Esophagus muscularis mucosa (tissue), 4 donors: ENCODE data around the gene AKAP6. TPM values are rescaled to one million over a fixed set of nuclear protein-coding genes. Genes with fewer than 3 reads are reported as not detected.

ENCODE experiments used
- DNase-seq: peaks from one replicate; pipeline ENCODE4 v3.0.0-alpha.2; 2017; ENCODE audit errors: extremely low spot score
- H3K27ac ChIP-seq, 4 donors: fragments of 200-600 bp; sonication (generic); replicated peaks in 1 of 4; 1 replicate in 3 of 4; 2 replicates in 1 of 4; pipeline ENCODE4 v1.5.1; 2016 to 2019; ENCODE audit warnings: mild to moderate bottlenecking in 1 of 4
- H3K27me3 ChIP-seq, 4 donors: fragments of 200-600 bp; sonication (generic); one replicate each; pipeline versions ENCODE4 v1.5.1 to v1.6.0; 2016 to 2019
- H3K36me3 ChIP-seq, 4 donors: fragments of 200-600 bp; sonication (generic); one replicate each; pipeline ENCODE4 v1.5.1; 2016 to 2019
- H3K4me1 ChIP-seq, 4 donors: fragments of 200-600 bp; sonication (generic); one replicate each; pipeline ENCODE4 v1.5.1; 2016 to 2019
- H3K4me3 ChIP-seq, 4 donors: fragments of 200-600 bp; sonication (generic); 1 replicate in 2 of 4; 2 replicates in 2 of 4; pipeline ENCODE4 v1.5.1; 2016 to 2019; ENCODE audit warnings: mild to moderate bottlenecking in 4 of 4, moderate library complexity in 1 of 4
- H3K9me3 ChIP-seq, 4 donors: fragments of 200-600 bp; sonication (generic); 1 replicate in 3 of 4; 2 replicates in 1 of 4; pipeline ENCODE4 v1.5.1; 2016 to 2019
- EP300 ChIP-seq: sonication (generic); formaldehyde crosslinking; IDR thresholded peaks from one replicate; pipeline ENCODE4 v1.6.1; 2017; ENCODE audit warnings: antibody characterized with exemption
- POLR2A ChIP-seq: fragments of 450-650 bp; IDR thresholded peaks from one replicate; pipeline ENCODE4 v1.6.1; 2017; ENCODE audit warnings: antibody characterized with exemption, moderate library complexity, mild to moderate bottlenecking, low read depth
- POLR2AphosphoS5 ChIP-seq, 2 donors: sonication (generic); formaldehyde crosslinking; IDR thresholded peaks; one replicate each; pipeline ENCODE4 v1.6.1; 2017; ENCODE audit warnings: antibody characterized with exemption in 2 of 2
- WGBS: methylation state at CpG from one replicate; pipeline ENCODE4 v1.1.5; 2018; 5-methylcytosine and 5-hydroxymethylcytosine counted together
- intact Hi-C: fragments of 100-400 bp; cut with DNase I; formaldehyde crosslinking; loops from one replicate; pipeline ENCODE4 v1.15.1; 2023
- total RNA-seq, 4 donors: library from RNA; depleted of rRNA; stranded (reverse); fragments of >200 nt; gene quantifications; one replicate each; pipeline versions ENCODE4 v1.1.0 to v1.2.1, GENCODE V29; 2016
- TF ChIP-seq, protein P1 (sequence below), 3 experiments: fragments of 200-600 bp in 2 of 3; fragments of 450-650 bp in 1 of 3; sonication (generic) in 2 of 3; IDR thresholded peaks; one replicate each; pipeline ENCODE4 v1.5.1; 2017 to 2019; ENCODE audit warnings: antibody characterized with exemption in 3 of 3, mild to moderate bottlenecking in 2 of 3, moderate library complexity in 1 of 3

AKAP6 gene
- total RNA-seq, 4 donors from 2014 or later, result 21.3 to 38.6 (median 31.5) TPM

DNA sequence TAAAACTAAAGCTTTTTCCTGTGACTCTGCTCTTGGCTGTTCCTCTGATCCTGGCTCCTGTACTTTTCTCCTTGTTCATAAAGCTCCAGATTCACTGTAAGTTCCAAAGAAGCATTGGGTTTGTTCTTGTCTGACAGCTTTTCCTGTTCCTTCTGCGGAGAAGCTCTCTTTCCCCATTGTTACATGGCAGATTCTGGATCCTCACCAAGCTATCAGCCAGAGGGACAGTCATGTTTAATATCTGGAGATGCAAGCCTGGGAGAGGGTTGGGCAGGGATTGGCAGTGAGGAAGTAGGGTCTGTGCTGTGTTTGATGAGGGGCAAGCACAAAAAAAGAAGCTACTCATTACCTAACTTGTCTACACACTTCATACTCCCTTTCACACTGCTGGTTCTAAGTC, 107.9 kb downstream of the AKAP6 start:
- intact Hi-C loops, result no loop called here
- 63% methylated on average over 1 of the region's 1 CpG for WGBS
- H3K4me3 ChIP-seq, result no peak overlapping the region
- peaks cover 17 to 52% (median 36%) of the 10 kb centered on the region in 4 donors for H3K4me1 ChIP-seq
- H3K27ac ChIP-seq, result peak overlapping the region; percentile 63 to 84 (median 72)
- H3K9me3 ChIP-seq, result no peaks in the 10 kb centered on the region
- H3K36me3 ChIP-seq, result no peaks in the 10 kb centered on the region
- H3K27me3 ChIP-seq, result no peaks in the 10 kb centered on the region
- no peak for DNase-seq
- no peak for TF ChIP-seq POLR2A
- TF ChIP-seq EP300, result no peak
- no peak for TF ChIP-seq POLR2AphosphoS5 (IDR thresholded peaks at IDR 0.05)
- TF ChIP-seq, protein P1, sequence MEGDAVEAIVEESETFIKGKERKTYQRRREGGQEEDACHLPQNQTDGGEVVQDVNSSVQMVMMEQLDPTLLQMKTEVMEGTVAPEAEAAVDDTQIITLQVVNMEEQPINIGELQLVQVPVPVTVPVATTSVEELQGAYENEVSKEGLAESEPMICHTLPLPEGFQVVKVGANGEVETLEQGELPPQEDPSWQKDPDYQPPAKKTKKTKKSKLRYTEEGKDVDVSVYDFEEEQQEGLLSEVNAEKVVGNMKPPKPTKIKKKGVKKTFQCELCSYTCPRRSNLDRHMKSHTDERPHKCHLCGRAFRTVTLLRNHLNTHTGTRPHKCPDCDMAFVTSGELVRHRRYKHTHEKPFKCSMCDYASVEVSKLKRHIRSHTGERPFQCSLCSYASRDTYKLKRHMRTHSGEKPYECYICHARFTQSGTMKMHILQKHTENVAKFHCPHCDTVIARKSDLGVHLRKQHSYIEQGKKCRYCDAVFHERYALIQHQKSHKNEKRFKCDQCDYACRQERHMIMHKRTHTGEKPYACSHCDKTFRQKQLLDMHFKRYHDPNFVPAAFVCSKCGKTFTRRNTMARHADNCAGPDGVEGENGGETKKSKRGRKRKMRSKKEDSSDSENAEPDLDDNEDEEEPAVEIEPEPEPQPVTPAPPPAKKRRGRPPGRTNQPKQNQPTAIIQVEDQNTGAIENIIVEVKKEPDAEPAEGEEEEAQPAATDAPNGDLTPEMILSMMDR (IDR thresholded peaks at IDR 0.05), result no peak

DNA sequence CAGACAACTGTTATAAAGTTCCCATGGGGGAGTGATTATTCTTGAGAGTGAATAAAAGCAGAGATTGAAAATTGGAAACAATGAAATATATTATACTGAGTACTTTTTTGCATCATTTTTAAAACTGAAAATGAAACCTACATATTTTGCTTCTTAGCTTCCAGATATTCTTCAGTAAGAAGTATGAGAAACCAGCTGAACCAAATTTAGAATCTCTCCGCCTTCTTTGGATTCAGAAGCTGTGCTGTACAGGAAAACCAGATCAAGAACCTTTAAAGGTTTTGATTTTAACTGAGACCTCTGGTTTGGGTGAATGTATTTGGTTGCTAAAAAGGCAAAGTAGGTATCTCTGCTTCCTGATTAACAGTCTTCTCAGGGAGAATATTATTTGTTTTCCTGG, 109.4 kb downstream of the AKAP6 start:
- TF ChIP-seq POLR2A (no peak), EP300 (no peak), POLR2AphosphoS5 (IDR thresholded peaks at IDR 0.05) (no peak)
- TF ChIP-seq, protein P1 (IDR thresholded peaks at IDR 0.05), result no peak
- 25% methylated on average over 1 of the region's 1 CpG for whole genome bisulfite sequencing
- no peaks in the 10 kb centered on the region for H3K9me3 ChIP-seq
- peaks cover 17 to 37% (median 25%) of the 10 kb centered on the region in 4 donors for H3K4me1 ChIP-seq
- no peaks in the 10 kb centered on the region for H3K27me3 ChIP-seq
- no peak for DNase-seq
- peak overlapping the region; percentile 63 to 84 (median 72) for H3K27ac ChIP-seq
- peak overlapping the region in 2 of 4 donors; percentile 1 to 19 for H3K4me3 ChIP-seq
- no peaks in the 10 kb centered on the region for H3K36me3 ChIP-seq
- intact Hi-C loops, result no loop called here

DNA sequence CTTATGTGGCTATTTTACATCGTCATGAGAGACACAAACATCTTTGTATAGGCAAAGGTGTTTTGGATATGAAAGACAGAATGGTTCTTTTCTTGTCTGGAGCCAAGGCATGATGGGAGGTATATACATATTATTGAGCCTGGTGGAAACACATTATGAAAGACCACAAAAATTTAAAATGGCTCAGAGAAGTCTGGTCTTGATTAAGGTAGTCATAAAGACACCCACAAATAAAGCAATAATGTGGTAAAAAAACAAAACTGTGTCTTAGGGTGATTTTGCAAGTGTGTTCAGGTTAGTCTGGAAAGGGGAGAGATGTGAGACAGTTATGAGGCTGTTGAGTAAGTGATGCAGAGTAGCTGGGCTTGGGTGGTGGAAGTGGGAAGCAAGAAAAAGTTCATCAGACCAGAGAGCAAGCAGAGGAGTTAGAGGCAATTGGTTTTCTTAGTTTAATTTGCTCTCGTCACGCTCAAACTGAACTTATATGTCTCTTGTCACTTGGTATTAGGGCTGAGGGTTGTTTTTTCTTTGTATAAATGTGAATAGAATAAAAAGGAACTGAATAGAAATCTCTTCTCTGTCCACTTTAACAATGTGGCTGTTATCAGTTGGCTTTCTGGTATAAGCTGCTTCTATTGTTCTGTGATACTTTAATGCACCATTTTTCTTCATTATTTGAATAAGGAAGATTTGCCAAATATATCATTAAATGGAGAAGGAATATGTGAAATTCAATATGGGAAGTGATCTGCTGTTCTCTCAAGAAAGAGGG, 115.0 kb downstream of the AKAP6 start:
- TF ChIP-seq EP300 (no peak), POLR2AphosphoS5 (IDR thresholded peaks at IDR 0.05) (no peak), POLR2A (no peak)
- TF ChIP-seq, protein P1 (IDR thresholded peaks at IDR 0.05), result no peak
- Histone ChIP-seq H3K4me3 (no peak overlapping the region), H3K36me3 (no peaks in the 10 kb centered on the region), H3K27me3 (no peaks in the 10 kb centered on the region), H3K4me1 (peaks cover 15 to 23% (median 18%) of the 10 kb centered on the region in 4 donors), H3K27ac (no peak overlapping the region), H3K9me3 (no peaks in the 10 kb centered on the region)
- intact Hi-C loops, result no loop called here
- WGBS, result 93% methylated on average over 3 of the region's 3 CpGs
- DNase-seq, result no peak

DNA sequence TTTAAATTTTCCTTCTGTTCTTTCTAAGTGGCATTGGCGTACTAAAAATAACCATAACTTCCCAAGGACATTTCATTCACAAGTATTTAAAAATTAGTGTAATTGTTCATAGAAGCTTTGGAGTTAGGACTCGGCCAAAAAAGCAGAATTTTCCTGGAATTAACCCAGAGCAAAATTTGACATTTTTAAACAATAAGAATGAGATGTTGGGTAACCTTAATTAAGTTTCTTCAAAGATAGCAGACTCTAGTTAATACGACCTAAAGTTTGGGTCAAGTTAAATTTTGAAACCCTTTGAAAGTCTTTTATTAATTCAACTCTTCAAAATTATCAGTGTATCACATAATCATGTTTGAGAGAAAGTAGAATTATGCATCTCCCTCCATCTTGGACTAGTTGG, 118.3 kb downstream of the AKAP6 start:
- H3K4me1 ChIP-seq, result peaks cover 8 to 37% (median 22%) of the 10 kb centered on the region in 4 donors
- H3K27me3 ChIP-seq, result no peaks in the 10 kb centered on the region
- H3K27ac ChIP-seq, result peak overlapping the region in 1 of 4 donors; percentile 28
- no peaks in the 10 kb centered on the region for H3K36me3 ChIP-seq
- intact Hi-C loops, result no loop called here
- no peak overlapping the region for H3K4me3 ChIP-seq
- no peak for DNase-seq
- 63% methylated on average over 3 of the region's 3 CpGs for WGBS
- TF ChIP-seq POLR2AphosphoS5 (IDR thresholded peaks at IDR 0.05), result no peak
- TF ChIP-seq, protein P1 (IDR thresholded peaks at IDR 0.05), result no peak
- no peak for TF ChIP-seq EP300
- TF ChIP-seq POLR2A, result no peak
- H3K9me3 ChIP-seq, result no peaks in the 10 kb centered on the region
